Calu3 (cell line): Measurements from ENCODE around the gene KLF14. TPM values are rescaled to one million over a fixed set of nuclear protein-coding genes. Genes with fewer than 3 reads are reported as not detected.
A peak's percentile ranks its signal among the peaks of the same experiment; 100 is the strongest.
"Not testable (repeated sequence)": the region's sequence is repeated elsewhere in the genome, so short reads cannot be mapped to it uniquely, and the experiment has no call there.

ENCODE experiments used
- Bru-seq: library from RNA; stranded (reverse); fragments of 400-500 nt; gene quantifications from one replicate; lab custom pipeline; 2021; lab: Mats Ljungman, UMichigan
- BruChase-seq, 2 experiments: library from RNA; stranded (reverse); fragments of 400-500 nt; gene quantifications; one replicate each; lab custom pipeline; 2021; lab: Mats Ljungman, UMichigan
- BruUV-seq: library from RNA; stranded (reverse); fragments of 400-500 nt; replicated peaks from 2 replicates; lab custom pipeline; 2021; lab: Mats Ljungman, UMichigan
- CTCF ChIA-PET: fragments of 300-600 bp; sonication (Branson Sonifier 250); formaldehyde crosslinking; loops from one replicate; lab custom pipeline; 2022; ENCODE audit warnings: antibody characterized with exemption; lab: Charles Lee
- DNase-seq: peaks from one replicate; pipeline ENCODE4 v3.0.0; 2022
- H3K27ac Mint-ChIP-seq: one replicate; pipeline ENCODE4 v1.8.0; 2022; ENCODE audit warnings: mixed read lengths; ENCODE audit not compliant: unreplicated experiment
- H3K27me3 Mint-ChIP-seq: one replicate; pipeline ENCODE4 v1.8.0; 2022; ENCODE audit warnings: mixed read lengths; ENCODE audit not compliant: unreplicated experiment
- H3K36me3 Mint-ChIP-seq: one replicate; pipeline ENCODE4 v1.8.0; 2022; ENCODE audit warnings: mild to moderate bottlenecking, moderate library complexity, mixed read lengths; ENCODE audit not compliant: insufficient read depth, unreplicated experiment
- H3K4me1 Mint-ChIP-seq: one replicate; pipeline ENCODE4 v1.8.0; 2022; ENCODE audit warnings: mild to moderate bottlenecking, low read depth, mixed read lengths; ENCODE audit not compliant: unreplicated experiment
- H3K4me3 Mint-ChIP-seq: one replicate; pipeline ENCODE4 v1.8.0; 2022; ENCODE audit warnings: mild to moderate bottlenecking, low read depth, moderate library complexity, mixed read lengths; ENCODE audit not compliant: unreplicated experiment
- H3K9me3 Mint-ChIP-seq: one replicate; pipeline ENCODE4 v1.8.0; 2022; ENCODE audit warnings: low read depth, mixed read lengths; ENCODE audit not compliant: unreplicated experiment
- CTCF ChIP-seq: fragments of 200-600 bp; IDR thresholded peaks from one replicate; pipeline ENCODE4 v1.8.0; 2022; ENCODE audit warnings: antibody characterized with exemption; ENCODE audit not compliant: unreplicated experiment
- intact Hi-C: fragments of 100-400 bp; cut with micrococcal nuclease; formaldehyde crosslinking; loops from one replicate; pipeline ENCODE4 v1.10.0; 2022; ENCODE audit not compliant: unreplicated experiment
- long read RNA-seq: library from polyadenylated mRNA; stranded (forward); transcript quantifications from one replicate; pipeline ENCODE4 v2.0.0, GENCODE V29; 2022
- total RNA-seq: library from RNA; stranded (reverse); gene quantifications from 2 replicates; pipeline ENCODE4 v1.2.3, GENCODE V29; 2022

The KLF14 gene
- 0.17 TPM in 1 of 2 replicates, not detected in the other for total RNA-seq
- percentile 19 among the genes with signal in this experiment for Bru-seq, nascent RNA
- BruChase-seq, experiment 1, labeled RNA remaining after a 6-hour chase: not detected
- percentile 14 among the genes with signal in this experiment for BruChase-seq, experiment 2, labeled RNA remaining after a 2-hour chase
- long read RNA-seq: 0 reads

GRCh38 chr7:130733931-130734814 is at the start of gene KLF14:
KLF14 (minus strand) TSS chr7:130734207; CDS start chr7:130734033, 174 bp downstream.
- BruUV-seq: no TSS peak
- peaks cover 64% of the 10 kb centered on the region for H3K27me3 Mint-ChIP-seq
- H3K4me1 Mint-ChIP-seq: no peaks in the 10 kb centered on the region
- no peak for TF ChIP-seq CTCF
- DNase-seq: peak; percentile 30
- peaks cover 19% of the 10 kb centered on the region for H3K36me3 Mint-ChIP-seq
- no peak within 1 kb of the TSS for H3K27ac Mint-ChIP-seq
- H3K9me3 Mint-ChIP-seq: no peaks in the 10 kb centered on the region
- CTCF ChIA-PET: interaction anchor here (1.0 to 1.1 kb wide), 2 partner anchors 9 to 24 kb away, joined by 3 to 6 read pairs; no protein-coding TSS in a partner anchor
- H3K4me3 Mint-ChIP-seq: peak within 1 kb of the TSS; percentile 70
- intact Hi-C loops: no loop called here

- Mint-ChIP-seq H3K9me3 (no peaks in the 10 kb centered on the region), H3K4me1 (no peaks in the 10 kb centered on the region), H3K27ac (no peak overlapping the region), H3K36me3 (no peaks in the 10 kb centered on the region), H3K27me3 (peaks cover 40% of the 10 kb centered on the region), H3K4me3 (no peak overlapping the region)
- BruUV-seq: no TSS peak
- intact Hi-C loops: no loop called here
- TF ChIP-seq CTCF: no peak
- CTCF ChIA-PET: no interaction called here
- no peak for DNase-seq
Observed at GRCh38 chr7:130781346-130781745, 47.3 kb upstream of the KLF14 start.

- Mint-ChIP-seq H3K27ac (no peak overlapping the region), H3K4me1 (no peaks in the 10 kb centered on the region), H3K36me3 (no peaks in the 10 kb centered on the region), H3K9me3 (no peaks in the 10 kb centered on the region), H3K27me3 (peaks cover 56% of the 10 kb centered on the region), H3K4me3 (no peak overlapping the region)
- no peak for DNase-seq
- no TSS peak for BruUV-seq
- no peak for TF ChIP-seq CTCF
- CTCF ChIA-PET: interaction anchor here (0.6 kb wide), 1 partner anchor 698 kb away, joined by 7 read pairs; no protein-coding TSS in a partner anchor
- intact Hi-C loops: no loop called here
Observed at GRCh38 chr7:130777426-130777825, 43.4 kb upstream of the KLF14 start.

GRCh38 chr7:130772456-130772855 is 38.4 kb upstream of the KLF14 start:
- BruUV-seq, intact Hi-C loops, H3K4me3 Mint-ChIP-seq, DNase-seq, H3K4me1 Mint-ChIP-seq, H3K36me3 Mint-ChIP-seq, CTCF ChIA-PET, H3K9me3 Mint-ChIP-seq, H3K27ac Mint-ChIP-seq: not testable (repeated sequence)
- peaks cover 20% of the 10 kb centered on the region for H3K27me3 Mint-ChIP-seq
